HG03565 (cell line): Measurements from ENCODE around the gene COBL.

Experiments used
- ATAC-seq: cut with Tn5 transposase; IDR thresholded peaks from one replicate; pipeline ENCODE4 v1.9.1; 2021; ENCODE audit warnings: mild to moderate bottlenecking, moderate library complexity; ENCODE audit not compliant: unreplicated experiment

COBL gene

DNA sequence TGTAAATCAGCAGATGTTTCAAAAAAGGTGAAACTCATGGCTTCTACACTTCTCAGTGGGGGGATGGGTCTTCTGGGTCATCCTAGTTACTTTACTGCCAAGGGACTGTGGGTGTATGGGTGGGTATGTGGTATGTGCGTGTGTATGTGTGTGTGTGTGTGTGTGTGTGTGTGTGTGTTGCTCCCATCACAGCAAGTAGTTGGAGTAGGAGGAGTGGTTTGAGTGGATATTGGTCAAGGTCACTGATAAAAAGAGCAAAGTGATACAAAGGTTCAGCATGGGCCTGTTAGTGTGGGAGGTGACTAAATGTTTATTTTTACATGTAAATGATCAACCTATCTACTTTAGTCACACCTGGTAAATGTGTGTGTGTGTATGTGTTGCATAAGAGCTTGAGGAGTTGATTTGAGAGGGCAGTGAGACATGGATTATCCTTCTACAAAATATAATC, 11.8 kb upstream of the COBL start:
- no peak for ATAC-seq

DNA sequence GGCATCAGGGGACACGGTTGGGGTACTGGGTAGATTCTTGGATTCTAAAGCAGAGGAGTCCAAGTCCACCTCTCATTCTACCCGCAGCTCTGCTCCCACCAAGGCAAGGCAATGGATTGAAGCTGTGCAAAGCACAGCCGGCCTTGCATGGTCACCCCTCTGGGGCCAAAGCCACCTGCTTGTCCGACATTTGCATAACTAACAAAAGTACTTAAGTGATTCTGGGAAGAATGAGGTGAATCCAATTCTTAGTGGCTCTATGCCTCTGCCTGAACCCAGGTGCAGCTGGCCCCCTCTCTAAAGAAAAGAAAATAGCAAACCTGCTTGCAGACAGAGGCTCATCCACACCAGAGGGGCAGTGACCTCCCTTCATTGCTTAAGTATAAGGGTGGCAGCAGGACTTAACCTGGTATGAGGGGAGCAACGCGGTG, 10.7 kb upstream of the COBL start:
- no peak for ATAC-seq

DNA sequence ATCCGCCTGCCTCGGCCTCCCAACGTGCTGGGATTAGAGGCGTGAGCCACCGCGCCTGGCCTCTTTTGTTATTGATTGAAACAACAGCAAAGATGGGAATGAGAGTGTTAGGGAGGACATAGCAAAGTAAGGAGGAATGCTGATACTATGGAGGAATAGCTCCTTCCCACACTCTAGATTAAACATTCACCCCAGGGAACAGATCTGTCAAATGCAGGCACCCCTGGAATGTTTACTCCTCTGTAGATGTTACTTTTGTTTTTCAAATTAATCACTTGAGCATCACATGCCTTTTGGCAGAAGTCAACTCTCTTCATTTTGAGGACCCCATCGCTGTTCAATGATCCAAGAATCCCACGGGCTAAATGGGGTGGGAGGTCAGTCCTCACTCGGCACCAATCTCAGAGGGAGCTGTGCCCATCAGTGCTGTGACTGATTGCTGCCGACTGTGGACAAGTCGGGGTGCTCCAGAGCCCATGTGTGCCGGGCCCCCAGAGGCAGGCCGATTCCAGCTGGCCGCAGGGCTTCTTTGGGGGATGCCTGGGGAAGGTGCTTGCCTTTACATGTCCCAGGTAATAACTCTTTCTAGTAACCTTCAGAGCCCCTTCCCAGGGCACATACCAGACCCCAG, 10.2 kb upstream of the COBL start:
- ATAC-seq = no peak

DNA sequence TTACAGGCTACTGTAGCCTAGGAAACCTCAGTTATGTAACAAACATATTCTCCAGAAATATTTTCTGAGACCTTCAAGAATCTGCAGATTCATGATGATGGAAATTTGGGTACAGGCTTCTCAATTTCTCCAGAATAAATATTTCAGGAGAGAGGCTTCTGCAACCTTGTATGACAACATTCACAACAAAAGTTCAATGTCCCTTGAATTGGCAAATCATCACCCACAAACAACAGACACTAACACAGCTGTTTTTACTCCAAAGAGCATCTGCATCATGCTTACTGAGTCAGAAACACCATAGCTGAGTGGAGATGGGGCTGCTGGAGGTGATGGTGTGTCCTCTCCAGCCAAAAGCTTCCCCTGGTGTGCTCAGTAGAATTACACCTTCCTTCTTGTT, 9.3 kb upstream of the COBL start:
- ATAC-seq = no peak

DNA sequence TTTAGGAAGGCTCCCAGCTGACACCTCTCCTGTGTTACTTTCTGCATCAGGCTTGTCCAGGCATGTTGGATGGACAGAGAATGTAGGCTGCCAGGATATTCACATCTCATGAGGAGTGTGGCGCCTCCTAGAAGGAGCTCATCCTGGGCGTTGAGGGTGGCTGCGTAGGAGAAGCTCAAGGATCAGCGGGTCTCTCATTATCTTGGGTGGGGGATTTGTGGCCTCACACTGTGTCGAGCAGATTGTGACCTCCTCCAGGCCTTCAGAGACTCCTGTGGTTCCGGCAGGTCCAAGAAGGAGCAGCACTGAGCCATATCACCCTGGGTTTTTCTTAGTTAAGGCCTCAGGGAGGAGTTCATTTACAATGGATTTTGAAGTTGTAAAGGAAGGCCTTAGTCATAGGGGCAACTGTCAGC, 8.7 kb upstream of the COBL start:
- ATAC-seq = no peak

DNA sequence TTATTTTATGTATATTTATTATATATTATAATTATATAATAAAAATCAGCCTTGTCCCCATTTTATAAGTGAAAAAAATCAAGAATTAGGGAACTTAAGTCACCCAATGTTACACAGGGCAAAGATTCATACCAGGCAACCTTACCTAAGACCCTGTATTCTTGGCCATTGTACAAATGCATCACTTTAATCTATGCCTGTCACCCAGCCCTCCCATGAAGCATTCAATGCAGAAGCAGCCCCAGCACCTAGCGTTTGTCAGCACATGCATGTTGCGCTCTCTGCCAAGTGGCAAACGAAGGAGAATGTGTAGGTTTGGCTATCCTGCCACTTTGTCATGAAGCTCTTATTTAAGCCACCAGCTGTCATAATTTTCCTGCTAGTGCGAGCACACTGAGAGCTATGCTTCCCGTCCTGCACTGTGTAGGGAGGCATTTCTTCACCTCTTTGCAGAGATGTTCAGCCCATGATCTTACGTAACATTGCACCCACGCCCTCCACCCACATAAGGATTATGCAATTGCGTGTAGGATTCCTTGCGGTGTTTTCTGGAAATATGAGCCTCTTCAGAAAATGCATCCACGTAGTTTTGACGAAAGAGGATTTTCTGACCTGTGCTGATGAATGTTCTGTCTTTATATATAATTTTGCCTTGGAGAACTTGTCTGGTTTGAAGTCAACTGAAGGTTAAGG, 7.7 kb upstream of the COBL start:
- ATAC-seq = no peak

DNA sequence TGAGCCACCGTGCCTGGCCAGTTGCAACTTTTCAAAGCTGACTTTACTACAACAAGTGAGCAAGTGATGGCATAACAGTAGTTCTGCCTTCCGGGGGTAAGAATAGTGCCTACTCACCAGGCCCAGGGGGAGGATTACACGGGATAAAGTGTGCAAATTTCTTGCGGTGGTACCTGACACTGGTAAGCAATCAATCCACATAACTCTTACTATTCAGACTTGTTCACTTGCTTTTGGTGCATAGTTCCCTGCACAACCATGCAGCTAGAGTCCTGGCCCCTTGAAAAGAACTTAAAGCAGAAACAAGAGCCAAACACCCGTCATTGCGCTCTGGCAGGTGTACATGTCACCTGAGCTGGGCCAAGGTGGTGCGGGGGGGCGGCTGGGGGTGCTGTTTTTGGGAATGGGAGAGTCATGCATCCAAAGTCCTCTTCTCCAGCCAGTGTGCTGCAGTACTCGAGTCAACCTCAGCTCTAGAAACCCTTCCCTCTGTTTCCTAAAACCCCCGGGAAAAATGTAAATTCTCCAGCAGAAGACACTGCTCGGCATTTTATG, 5.4 kb upstream of the COBL start:
- ATAC-seq = no peak

DNA sequence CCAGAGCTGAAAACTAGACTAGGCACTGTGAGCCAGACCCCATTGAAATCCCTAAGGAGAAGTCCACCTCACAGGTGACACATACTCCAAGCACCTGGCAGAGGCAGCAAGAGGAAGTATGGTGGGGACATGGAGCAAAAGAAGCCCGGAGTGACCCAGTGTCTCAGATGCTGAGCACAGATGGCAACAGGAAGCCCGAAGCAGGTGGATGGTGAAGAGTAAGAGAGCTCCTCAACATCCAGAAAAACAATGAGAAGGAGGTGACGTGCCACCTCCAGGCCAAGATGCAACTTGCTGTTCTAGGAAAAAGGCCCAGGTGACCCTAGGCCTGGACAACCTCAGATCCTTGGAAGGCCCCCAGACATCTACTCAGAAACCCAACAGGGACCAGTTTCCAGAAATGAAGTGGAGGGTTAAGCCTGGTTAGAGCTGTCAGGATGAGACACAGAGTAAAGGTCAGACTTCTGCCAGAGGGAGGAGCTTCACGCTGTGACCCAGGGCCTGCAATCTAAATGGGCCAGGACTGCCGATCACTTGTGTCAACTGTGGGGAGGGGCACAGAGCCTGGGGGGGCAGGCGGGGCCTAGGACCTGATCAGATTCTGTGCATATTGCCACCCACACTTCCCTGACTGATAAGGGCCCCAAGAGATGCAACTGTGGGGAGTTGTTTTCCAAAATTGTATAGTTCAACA, 2.4 kb upstream of the COBL start:
- ATAC-seq = no peak

DNA sequence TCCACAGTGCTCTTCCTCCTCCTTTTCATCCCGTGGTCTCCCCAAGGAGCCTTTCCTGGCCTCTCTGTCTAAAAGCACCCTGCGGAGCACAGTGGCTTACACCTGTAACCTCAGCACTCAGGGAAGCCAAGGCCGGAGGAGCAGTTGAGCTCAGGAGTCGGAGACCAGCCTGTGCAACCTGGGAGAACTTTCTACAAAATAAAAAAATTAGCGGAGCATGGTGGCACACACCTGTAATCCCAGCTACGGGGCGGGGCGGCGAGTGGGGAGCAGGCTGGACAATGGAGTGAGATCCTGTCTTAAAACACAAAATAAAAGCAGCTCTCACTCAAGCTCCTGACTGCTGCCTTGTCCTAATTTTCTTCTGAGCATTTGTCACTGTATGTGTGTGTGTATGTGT, 1.4 kb upstream of the COBL start:
- no peak for ATAC-seq

DNA sequence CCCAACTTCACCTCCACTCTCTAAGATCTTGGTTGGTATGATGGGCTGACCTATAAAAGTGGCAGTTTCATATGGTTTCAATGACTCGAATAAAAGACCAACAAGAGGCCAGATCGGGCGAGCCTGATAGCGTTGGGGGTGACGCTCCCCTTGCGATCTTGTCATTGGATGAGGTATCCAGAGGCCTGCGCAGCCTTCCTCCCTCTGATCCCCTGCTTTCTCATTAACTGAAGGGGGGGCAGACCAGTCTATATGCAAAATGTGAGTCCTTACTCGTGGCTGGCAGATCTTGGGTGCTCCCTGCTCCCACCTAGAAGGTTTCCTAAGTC, 937 bp upstream of the COBL start:
- no peak for ATAC-seq

DNA sequence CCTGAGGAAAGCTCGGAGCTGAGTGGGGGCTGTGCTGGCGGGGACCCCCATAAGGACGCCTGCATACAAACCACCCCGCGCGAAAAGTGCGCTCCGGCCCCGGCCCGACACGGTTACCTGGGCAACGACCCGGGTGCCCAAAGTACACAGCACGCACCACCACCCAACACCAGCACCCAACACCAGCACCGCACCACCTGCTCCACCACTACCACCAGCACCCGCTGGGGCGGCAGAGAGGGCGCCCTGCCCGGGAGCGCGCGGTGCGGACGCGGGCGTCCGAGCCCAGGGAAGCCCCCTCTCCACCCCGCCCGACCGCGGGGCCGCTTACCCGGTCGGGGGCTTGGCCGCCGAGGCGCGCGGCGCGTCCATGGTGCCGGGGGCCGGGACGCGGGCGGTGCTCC, 345 bp downstream of the COBL start:
- ATAC-seq = no peak

DNA sequence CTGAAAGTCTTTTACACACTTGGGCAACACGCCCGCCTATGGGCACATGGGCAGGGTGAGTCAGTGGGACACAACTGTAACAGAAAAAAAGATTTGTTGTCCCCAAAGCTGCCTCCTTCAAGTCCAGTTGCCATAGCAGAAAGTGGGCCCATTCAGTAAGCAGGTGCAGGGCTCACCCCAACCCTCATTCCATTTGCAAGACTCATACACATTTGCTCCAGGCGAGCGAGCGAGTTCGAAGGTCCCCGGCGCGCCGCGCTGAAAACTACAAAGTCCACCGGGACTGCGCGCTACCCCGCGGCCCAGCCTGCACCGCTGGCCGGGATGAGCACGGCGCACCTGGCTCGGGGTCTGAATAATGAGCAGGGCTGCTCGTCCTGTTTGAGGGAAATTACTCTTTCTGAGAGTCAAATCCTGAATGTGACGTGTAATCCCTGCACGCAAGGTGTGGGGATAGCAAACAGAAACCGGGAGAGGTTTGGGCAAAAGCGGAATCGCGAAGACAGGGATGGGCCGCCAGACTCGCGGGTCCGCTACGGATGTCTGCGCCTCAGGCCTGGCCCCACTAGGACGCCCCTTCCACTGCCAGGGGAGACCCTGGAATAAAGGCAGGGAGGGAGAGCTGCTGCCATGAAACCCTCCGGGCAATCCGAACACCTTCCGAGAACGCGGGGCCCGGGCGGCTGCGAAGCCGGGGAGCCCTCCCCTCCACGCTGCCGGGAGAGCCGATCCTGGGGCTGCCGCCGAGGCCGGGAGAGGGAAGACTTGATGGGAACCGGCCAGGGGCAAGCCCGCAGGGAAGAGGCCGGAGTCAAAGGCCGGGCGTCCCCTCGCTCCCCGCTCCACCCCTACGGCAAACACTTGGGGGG, 982 bp downstream of the COBL start:
- ATAC-seq = no peak

DNA sequence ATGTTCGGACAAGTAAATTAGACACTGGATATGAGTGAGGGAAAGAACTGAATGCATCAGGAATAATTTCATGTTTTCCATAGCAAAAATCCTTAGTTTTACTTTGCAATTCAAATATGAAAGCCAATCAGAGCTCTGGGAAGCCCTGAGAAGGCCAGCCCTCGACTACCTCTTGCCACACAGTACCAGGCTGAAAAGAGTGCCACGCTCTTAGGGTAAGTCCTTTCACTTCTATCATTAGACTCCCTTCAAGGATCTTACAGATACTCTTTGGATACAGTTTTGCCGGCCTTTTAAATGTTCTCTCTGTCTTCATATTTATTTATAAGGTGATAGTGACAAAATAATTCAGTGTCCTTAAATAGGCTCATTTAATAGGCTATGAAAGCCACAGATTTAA, 1.9 kb downstream of the COBL start:
- no peak for ATAC-seq

DNA sequence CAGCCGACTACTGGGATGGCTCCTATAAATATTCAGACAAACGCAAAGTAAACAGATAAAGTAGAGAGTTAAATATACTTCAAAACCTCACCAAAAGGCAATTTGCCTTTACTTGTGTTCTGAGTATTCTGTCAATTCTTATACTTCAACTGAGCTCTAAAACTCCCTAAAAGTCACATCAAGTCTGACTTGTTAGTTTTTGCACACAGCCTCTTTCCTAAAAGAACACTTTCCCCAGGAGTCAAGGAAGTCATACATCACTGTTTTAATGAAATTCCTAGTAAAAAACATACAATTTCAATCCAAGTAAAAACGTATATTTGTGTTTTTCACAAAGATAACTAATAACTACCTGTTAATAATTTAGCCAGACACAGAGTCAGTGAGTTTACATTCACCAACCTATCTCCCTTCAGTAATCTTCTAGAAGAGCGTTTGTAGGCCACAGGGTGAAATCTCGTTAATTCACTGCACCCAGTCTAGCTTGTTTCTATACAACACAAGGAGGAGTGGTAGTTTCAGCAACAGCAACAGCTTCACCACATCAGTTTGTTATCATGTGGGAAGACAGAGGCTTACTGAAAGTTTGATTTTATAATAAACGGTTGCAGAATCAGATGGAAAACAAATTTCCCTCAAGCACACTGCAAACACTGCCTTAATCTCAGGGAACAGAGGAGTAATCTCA, 2.7 kb downstream of the COBL start:
- no peak for ATAC-seq

DNA sequence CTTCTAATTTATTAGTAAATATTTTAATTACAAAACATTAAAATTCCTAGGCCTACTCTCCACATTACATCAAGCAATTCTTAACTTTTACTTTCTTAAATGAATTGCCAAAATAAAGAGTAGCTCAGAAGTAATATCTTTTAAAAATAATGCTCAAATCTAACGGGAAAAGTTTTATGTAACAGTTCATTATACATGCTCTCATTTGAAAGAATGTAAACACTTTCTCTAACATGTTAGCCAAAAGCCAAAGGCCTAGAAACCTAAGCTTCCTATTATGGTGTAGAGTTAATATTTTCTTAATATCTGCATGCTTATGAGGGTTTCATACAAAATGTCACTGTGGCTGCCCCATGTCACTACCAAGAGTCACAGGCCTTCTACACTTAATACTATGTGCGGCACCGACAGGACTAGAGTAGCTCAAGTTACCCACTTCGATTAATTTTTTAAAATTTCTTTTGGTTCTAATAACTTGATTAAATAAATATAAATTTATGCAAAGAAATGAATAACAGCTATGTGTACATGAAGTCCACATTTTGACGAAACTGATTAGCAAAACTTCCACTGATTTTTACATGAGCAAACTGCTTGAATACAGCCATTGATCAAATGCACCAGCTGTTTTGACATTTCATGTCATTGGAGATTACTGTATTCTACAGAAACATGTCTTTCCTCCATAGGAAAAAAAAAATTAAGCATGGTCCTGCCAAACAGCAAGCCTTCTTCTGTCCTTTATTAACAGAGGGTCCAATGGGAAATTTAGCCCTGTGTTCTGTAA, 3.5 kb downstream of the COBL start:
- no peak for ATAC-seq

DNA sequence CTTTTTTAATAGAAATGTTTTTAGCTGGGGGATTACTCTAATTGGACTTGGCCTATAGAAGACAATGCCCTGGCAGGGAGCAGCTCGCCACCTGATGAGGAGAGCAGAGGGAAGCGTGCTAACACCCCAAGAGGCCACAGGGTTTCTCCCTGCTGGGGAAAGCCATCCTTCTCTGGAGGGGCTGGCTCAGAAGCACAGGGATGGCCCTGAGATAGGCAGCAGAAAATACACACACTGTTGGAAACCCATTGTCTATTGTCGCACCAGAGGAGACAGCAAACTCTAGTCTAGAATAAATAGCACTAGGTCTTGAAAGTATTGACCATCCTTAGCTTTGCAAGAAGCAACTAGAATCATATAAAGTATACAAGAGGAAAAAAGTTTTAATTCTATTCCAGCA, 5.4 kb downstream of the COBL start:
- no peak for ATAC-seq

DNA sequence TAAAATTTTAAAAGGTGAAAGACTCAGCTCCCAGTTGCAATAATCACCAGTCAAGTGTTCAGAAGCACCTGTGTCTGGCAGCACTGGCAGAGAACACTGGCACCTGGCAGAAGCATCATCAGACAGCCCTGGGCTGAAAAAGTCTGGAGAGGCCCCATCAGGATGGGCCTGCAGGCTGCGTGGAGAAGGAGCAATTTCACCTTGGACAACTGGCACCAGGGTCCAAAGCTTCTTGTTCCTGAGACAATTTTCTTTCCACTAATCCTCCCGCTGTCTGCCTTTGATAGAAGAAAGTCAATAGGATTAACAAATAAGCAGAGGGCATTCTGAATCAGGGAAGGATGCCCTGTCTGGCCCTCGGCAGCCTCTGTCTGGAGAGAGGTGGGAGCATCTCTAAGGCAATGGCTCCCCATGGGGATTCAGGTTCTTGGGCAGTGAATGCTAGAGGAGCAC, 6.5 kb downstream of the COBL start:
- no peak for ATAC-seq

DNA sequence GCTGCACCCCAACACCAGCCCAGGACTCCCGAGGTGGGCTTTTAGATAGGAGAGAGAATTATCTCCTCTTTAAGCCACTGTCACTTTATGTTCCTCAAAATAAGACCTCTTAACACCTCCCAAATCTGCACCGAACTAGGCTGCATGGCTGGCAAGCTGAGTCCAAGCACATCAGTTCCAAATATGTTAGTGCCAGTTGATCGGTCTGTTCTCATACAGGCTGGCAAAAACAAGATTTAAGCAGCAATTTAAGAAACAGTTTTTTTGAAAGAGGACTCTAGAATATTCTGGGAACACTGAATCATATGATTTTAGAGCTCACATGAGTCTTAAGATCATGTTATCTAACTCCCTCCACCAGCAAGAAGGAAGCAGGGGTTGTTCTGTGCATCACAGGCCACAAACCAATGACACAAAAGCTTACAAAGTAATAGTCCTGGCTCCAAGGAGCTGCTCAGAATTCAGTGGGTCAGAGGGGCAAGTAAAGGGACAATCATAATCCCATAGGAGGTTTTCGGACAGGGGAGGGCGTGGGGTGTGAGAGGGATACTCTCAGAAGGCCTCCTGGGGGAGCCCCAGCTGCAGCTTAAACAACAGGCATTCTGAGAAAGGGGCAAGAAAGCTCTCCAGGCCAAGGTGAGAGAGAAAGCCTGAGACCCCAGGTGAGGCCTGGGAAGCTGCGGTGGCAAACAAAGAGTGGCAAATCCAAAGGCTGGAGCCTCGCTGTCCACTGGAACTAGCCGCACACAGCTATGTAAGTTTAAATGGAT, 7.1 kb downstream of the COBL start:
- no peak for ATAC-seq

DNA sequence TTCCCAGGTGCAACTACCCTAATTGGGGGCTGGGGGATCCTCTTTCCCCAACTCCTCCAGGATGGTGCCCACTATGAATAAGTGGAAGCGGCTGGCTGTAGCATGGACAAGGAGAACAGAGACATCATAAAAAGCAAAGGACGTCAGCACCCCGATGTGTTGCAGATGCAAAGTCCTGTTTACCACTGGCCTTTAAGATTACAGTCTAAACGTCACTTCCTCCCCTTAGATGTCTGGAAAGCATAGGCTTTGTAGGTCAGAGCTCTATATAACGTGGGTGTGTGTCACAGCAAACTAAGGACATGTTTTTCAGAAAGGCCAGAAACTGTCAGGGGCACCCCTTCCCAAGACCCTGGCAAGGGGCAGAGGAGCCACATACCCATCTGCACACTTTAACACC, 7.9 kb downstream of the COBL start:
- ATAC-seq = no peak
